NT2/D1 (cell line): ENCODE measurements around the gene KCTD10.

Experiments used
- SUZ12 ChIP-seq: IDR thresholded peaks from 2 replicates; pipeline ENCODE4 v1.6.1; 2011; ENCODE audit not compliant: insufficient read length, insufficient read depth; ENCODE audit errors: extremely low read depth
- YY1 ChIP-seq: IDR thresholded peaks from 2 replicates; pipeline ENCODE4 v1.6.1; 2011; ENCODE audit not compliant: insufficient read length, insufficient read depth
- ZNF274 ChIP-seq: IDR thresholded peaks from 2 replicates; pipeline ENCODE4 v1.6.1; 2011; ENCODE audit warnings: mild to moderate bottlenecking, low read depth, low read length

- TF ChIP-seq YY1 = no peak
- no peak for TF ChIP-seq ZNF274
- TF ChIP-seq SUZ12 = no peak
Observed at GRCh38 chr12:109463756-109464155, 13.3 kb downstream of the KCTD10 start.
